Stimulated activated CD4-positive, alpha-beta T cell treated with anti-CD3 and anti-CD28 coated beads, Interleukin-1b, Interleukin-23, amount 100 ng/mL, for 24 hours (primary cell): ENCODE data around the gene CD300A.
A peak's percentile ranks its signal among the peaks of the same experiment; 100 is the strongest.
"Not testable (repeated sequence)": the region's sequence is repeated elsewhere in the genome, so short reads cannot be mapped to it uniquely, and the experiment has no call there.

Experiments
- DNase-seq, 4 experiments: peaks; one replicate each; pipeline ENCODE4 v3.0.0-alpha.2; 2020; ENCODE audit warnings: low read depth in 4 of 4, low spot score in 1 of 4

Gene CD300A

GRCh38 chr17:74478420-74479100 is 12.1 kb downstream of the CD300A start:
- DNase-seq: peak in 1 of 4 experiments; percentile 25

- DNase-seq: no peak
Observed at GRCh38 chr17:74480290-74480689, 13.9 kb downstream of the CD300A start.

- no peak for DNase-seq
Observed at GRCh38 chr17:74481621-74482020, 15.2 kb downstream of the CD300A start.

GRCh38 chr17:74484066-74484465 is 17.6 kb downstream of the CD300A start:
- no peak for DNase-seq

GRCh38 chr17:74485022-74485743 is 18.7 kb downstream of the CD300A start:
- no peak for DNase-seq

GRCh38 chr17:74485841-74486240 is 19.4 kb downstream of the CD300A start:
- no peak for DNase-seq

- not testable (repeated sequence) for DNase-seq
Observed at GRCh38 chr17:74488276-74488675, 21.8 kb downstream of the CD300A start.

- DNase-seq: no peak
Observed at GRCh38 chr17:74490716-74491115, 24.3 kb downstream of the CD300A start.

GRCh38 chr17:74491626-74492025 is 25.2 kb downstream of the CD300A start:
- DNase-seq: no peak

GRCh38 chr17:74493331-74493833 is 26.9 kb downstream of the CD300A start:
- peak in 3 of 4 experiments; percentile 29 to 49 (median 40) for DNase-seq

- no peak for DNase-seq
Observed at GRCh38 chr17:74497471-74497870, 31.0 kb downstream of the CD300A start.

GRCh38 chr17:74499992-74500391 is 33.6 kb downstream of the CD300A start:
- DNase-seq: no peak

GRCh38 chr17:74502861-74503260 is 36.4 kb downstream of the CD300A start:
- DNase-seq: no peak

- not testable (repeated sequence) for DNase-seq
Observed at GRCh38 chr17:74503949-74504348, 37.5 kb downstream of the CD300A start.

GRCh38 chr17:74508156-74508555 is 41.7 kb downstream of the CD300A start:
- DNase-seq: no peak

GRCh38 chr17:74512036-74512435 is 45.6 kb downstream of the CD300A start:
- no peak for DNase-seq

- DNase-seq: peak in 1 of 4 experiments; percentile 42
Observed at GRCh38 chr17:74512624-74513091, 46.2 kb downstream of the CD300A start.

- no peak for DNase-seq
Observed at GRCh38 chr17:74513987-74514631, 47.7 kb downstream of the CD300A start.

- DNase-seq: peak in 1 of 4 experiments; percentile 12
Observed at GRCh38 chr17:74514632-74515334, 48.3 kb downstream of the CD300A start.

GRCh38 chr17:74515941-74516340 is 49.5 kb downstream of the CD300A start:
- no peak for DNase-seq
